Astrocyte (in vitro differentiated cells and primary cell): ENCODE results near the gene DACT2. TPM values are rescaled to one million over a fixed set of nuclear protein-coding genes. Genes with fewer than 3 reads are reported as not detected.

Source experiments
- DNase-seq: peaks from one replicate; pipeline ENCODE4 v3.0.0-alpha.2; 2010; ENCODE audit warnings: low read depth
- FAIRE-seq: peaks from 2 replicates; lab custom pipeline; 2011; peaks lifted over from hg19 to GRCh38; lab: Jason Lieb, UNC
- H2AFZ ChIP-seq: 2 replicates; pipeline ENCODE4 v1.6.0; 2012; ENCODE audit warnings: low read depth, low read length, inconsistent platforms
- H3K27ac ChIP-seq: 2 replicates; pipeline ENCODE4 v1.5.1; 2011; ENCODE audit warnings: low read depth, low read length, inconsistent platforms
- H3K27me3 ChIP-seq: 2 replicates; pipeline ENCODE4 v1.6.0; 2011; ENCODE audit warnings: low read length, inconsistent platforms; ENCODE audit not compliant: insufficient read depth
- H3K36me3 ChIP-seq: 2 replicates; pipeline ENCODE4 v1.5.1; 2011; ENCODE audit warnings: low read length, inconsistent platforms; ENCODE audit not compliant: insufficient read depth
- H3K4me1 ChIP-seq: 2 replicates; pipeline ENCODE4 v1.5.1; 2011; ENCODE audit warnings: low read length, inconsistent platforms; ENCODE audit not compliant: insufficient read depth
- H3K4me2 ChIP-seq: 2 replicates; pipeline ENCODE4 v1.6.0; 2012; ENCODE audit warnings: low read length, inconsistent platforms
- H3K4me3 ChIP-seq: 2 replicates; pipeline ENCODE4 v1.5.1; 2011; ENCODE audit warnings: low read depth, mild to moderate bottlenecking, low read length, inconsistent platforms; ENCODE audit not compliant: insufficient read depth
- H3K79me2 ChIP-seq: 2 replicates; pipeline ENCODE4 v1.6.0; 2012; ENCODE audit warnings: mild to moderate bottlenecking, low read length, inconsistent platforms; ENCODE audit not compliant: insufficient read depth
- H3K9ac ChIP-seq: 2 replicates; pipeline ENCODE4 v1.6.0; 2012; ENCODE audit warnings: mild to moderate bottlenecking, low read length, inconsistent platforms
- H3K9me3 ChIP-seq: 2 replicates; pipeline ENCODE4 v1.5.1; 2012; ENCODE audit warnings: low read depth, mild to moderate bottlenecking, low read length, inconsistent platforms; ENCODE audit not compliant: insufficient read depth
- H4K20me1 ChIP-seq: 2 replicates; pipeline ENCODE4 v1.6.0; 2012; ENCODE audit warnings: low read length, inconsistent platforms; ENCODE audit not compliant: insufficient read depth
- H3K27ac Mint-ChIP-seq: one replicate; pipeline ENCODE4 v1.8.0; 2021; ENCODE audit warnings: mild to moderate bottlenecking, mixed read lengths; ENCODE audit not compliant: unreplicated experiment
- H3K27me3 Mint-ChIP-seq: one replicate; pipeline ENCODE4 v1.8.0; 2021; ENCODE audit warnings: low read depth, mixed read lengths; ENCODE audit not compliant: unreplicated experiment
- H3K36me3 Mint-ChIP-seq: one replicate; pipeline ENCODE4 v1.8.0; 2021; ENCODE audit warnings: low read depth, mixed read lengths; ENCODE audit not compliant: unreplicated experiment
- H3K4me1 Mint-ChIP-seq: one replicate; pipeline ENCODE4 v1.8.0; 2021; ENCODE audit warnings: low read depth, mixed read lengths; ENCODE audit not compliant: unreplicated experiment
- H3K4me3 Mint-ChIP-seq: one replicate; pipeline ENCODE4 v1.8.0; 2021; ENCODE audit warnings: mild to moderate bottlenecking, moderate library complexity, mixed read lengths; ENCODE audit not compliant: unreplicated experiment
- H3K9me3 Mint-ChIP-seq: one replicate; pipeline ENCODE4 v1.8.0; 2021; ENCODE audit warnings: mild to moderate bottlenecking, mixed read lengths; ENCODE audit not compliant: unreplicated experiment
- EZH2 ChIP-seq: IDR thresholded peaks from 2 replicates; pipeline ENCODE4 v1.6.1; 2012; ENCODE audit warnings: mild to moderate bottlenecking, low read length, inconsistent platforms; ENCODE audit not compliant: insufficient read depth
- total RNA-seq: library from RNA; stranded (reverse); gene quantifications from 2 replicates; pipeline ENCODE4 v1.2.1, GENCODE V29; 2021
- TF ChIP-seq, protein P1 (sequence below): IDR thresholded peaks from 2 replicates; pipeline ENCODE4 v1.5.1; 2011; ENCODE audit warnings: low read depth, mild to moderate bottlenecking, inconsistent platforms, low read length, moderate library complexity; ENCODE audit not compliant: insufficient read depth

The DACT2 gene
- total RNA-seq, 1 donor from 2014 or later: 0.20 TPM

DNA sequence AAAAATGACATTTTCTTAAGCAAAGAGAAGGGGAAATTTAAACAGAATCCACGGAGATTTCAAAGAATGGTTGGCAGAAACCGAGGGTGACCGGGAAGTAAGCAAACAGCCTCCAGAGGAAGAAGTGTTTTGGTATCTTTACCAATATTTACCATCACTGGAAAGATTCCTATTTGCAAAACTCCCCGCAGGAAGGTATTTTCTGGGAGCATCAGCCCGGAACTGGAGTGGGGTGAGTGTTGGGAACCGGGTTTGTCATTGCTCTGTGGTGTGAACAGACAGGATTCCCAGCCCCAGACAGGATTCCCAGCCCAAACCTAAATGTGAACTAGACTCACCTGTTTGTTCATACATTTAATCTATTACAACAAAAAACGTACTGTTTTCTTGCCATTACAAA lies 19.2 kb upstream of the DACT2 start:
- no peaks in the 10 kb centered on the region for H4K20me1 ChIP-seq
- H3K9me3 ChIP-seq: peaks cover 5% of the 10 kb centered on the region
- H3K27ac ChIP-seq: no peak overlapping the region
- Mint-ChIP-seq H3K4me1 (no peaks in the 10 kb centered on the region), H3K36me3 (no peaks in the 10 kb centered on the region), H3K27ac (no peak overlapping the region), H3K9me3 (peaks cover 2% of the 10 kb centered on the region), H3K27me3 (peaks cover 25% of the 10 kb centered on the region), H3K4me3 (no peak overlapping the region)
- DNase-seq (no peak), FAIRE-seq (no peak)
- no peaks in the 10 kb centered on the region for H3K36me3 ChIP-seq
- TF ChIP-seq EZH2: no peak
- TF ChIP-seq, protein P1, sequence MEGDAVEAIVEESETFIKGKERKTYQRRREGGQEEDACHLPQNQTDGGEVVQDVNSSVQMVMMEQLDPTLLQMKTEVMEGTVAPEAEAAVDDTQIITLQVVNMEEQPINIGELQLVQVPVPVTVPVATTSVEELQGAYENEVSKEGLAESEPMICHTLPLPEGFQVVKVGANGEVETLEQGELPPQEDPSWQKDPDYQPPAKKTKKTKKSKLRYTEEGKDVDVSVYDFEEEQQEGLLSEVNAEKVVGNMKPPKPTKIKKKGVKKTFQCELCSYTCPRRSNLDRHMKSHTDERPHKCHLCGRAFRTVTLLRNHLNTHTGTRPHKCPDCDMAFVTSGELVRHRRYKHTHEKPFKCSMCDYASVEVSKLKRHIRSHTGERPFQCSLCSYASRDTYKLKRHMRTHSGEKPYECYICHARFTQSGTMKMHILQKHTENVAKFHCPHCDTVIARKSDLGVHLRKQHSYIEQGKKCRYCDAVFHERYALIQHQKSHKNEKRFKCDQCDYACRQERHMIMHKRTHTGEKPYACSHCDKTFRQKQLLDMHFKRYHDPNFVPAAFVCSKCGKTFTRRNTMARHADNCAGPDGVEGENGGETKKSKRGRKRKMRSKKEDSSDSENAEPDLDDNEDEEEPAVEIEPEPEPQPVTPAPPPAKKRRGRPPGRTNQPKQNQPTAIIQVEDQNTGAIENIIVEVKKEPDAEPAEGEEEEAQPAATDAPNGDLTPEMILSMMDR: no peak
- H3K4me3 ChIP-seq: no peak overlapping the region
- H3K4me1 ChIP-seq: no peaks in the 10 kb centered on the region
- no peak overlapping the region for H2AFZ ChIP-seq
- H3K4me2 ChIP-seq: no peak overlapping the region
- no peak overlapping the region for H3K9ac ChIP-seq
- H3K27me3 ChIP-seq: no peaks in the 10 kb centered on the region
- no peaks in the 10 kb centered on the region for H3K79me2 ChIP-seq

DNA sequence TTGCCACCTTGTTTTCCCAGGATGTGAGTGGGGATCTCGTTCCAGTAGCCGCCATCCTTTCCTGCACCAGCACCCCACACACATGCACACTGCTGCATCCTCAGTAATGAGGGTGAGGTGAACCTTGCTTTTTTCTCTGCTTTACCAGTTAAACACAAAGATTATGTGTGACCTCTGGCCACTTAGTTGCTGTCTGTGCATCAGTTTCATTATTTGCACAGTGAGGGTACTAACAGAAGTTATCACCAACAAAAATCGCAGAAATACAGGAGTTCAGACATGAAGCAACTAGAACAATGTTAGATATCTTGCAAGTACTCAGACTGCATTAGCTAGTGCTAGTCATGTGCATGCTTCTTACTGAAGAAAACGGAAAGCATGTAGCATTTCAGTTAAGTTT lies 17.4 kb upstream of the DACT2 start:
- no peak for DNase-seq
- Histone ChIP-seq H3K27ac (no peak overlapping the region), H3K27me3 (no peaks in the 10 kb centered on the region), H3K36me3 (no peaks in the 10 kb centered on the region), H2AFZ (no peak overlapping the region), H3K79me2 (no peaks in the 10 kb centered on the region), H3K4me1 (no peaks in the 10 kb centered on the region), H3K9ac (no peak overlapping the region), H3K4me3 (no peak overlapping the region), H4K20me1 (no peaks in the 10 kb centered on the region), H3K9me3 (no peaks in the 10 kb centered on the region), H3K4me2 (no peak overlapping the region)
- FAIRE-seq: no peak
- Mint-ChIP-seq H3K27me3 (peaks cover 11% of the 10 kb centered on the region), H3K27ac (no peak overlapping the region), H3K4me3 (no peak overlapping the region), H3K36me3 (no peaks in the 10 kb centered on the region), H3K4me1 (no peaks in the 10 kb centered on the region), H3K9me3 (peaks cover 2% of the 10 kb centered on the region)
- TF ChIP-seq, protein P1: no peak
- TF ChIP-seq EZH2: no peak

GRCh38 chr6:168333989-168334388 lies 14.4 kb upstream of the DACT2 start:
- no peak overlapping the region for H3K27ac Mint-ChIP-seq
- no peak overlapping the region for H3K9ac ChIP-seq
- H3K36me3 Mint-ChIP-seq: no peaks in the 10 kb centered on the region
- H3K4me1 Mint-ChIP-seq: no peaks in the 10 kb centered on the region
- no peak for FAIRE-seq
- H3K4me2 ChIP-seq: no peak overlapping the region
- no peak overlapping the region for H2AFZ ChIP-seq
- no peak overlapping the region for H3K27ac ChIP-seq
- peaks cover 2% of the 10 kb centered on the region for H3K9me3 Mint-ChIP-seq
- H3K9me3 ChIP-seq: no peaks in the 10 kb centered on the region
- H3K4me3 ChIP-seq: no peak overlapping the region
- H3K27me3 ChIP-seq: peaks cover 2% of the 10 kb centered on the region
- peaks cover 20% of the 10 kb centered on the region for H3K27me3 Mint-ChIP-seq
- H3K36me3 ChIP-seq: no peaks in the 10 kb centered on the region
- no peaks in the 10 kb centered on the region for H4K20me1 ChIP-seq
- DNase-seq: no peak
- no peak overlapping the region for H3K4me3 Mint-ChIP-seq
- no peaks in the 10 kb centered on the region for H3K4me1 ChIP-seq
- no peak for TF ChIP-seq EZH2
- TF ChIP-seq, protein P1: no peak
- no peaks in the 10 kb centered on the region for H3K79me2 ChIP-seq
